Brain microvascular endothelial cell (primary cell): Measurements from ENCODE around the gene PEX5L.

Source experiments
- DNase-seq: peaks from one replicate; pipeline ENCODE4 v3.0.0-alpha.2; 2020
- H3K27ac ChIP-seq: fragments of 250-450 bp; sonication (Bioruptor Pico); 2 replicates; pipeline ENCODE4 v1.5.1; 2020; ENCODE audit warnings: mild to moderate bottlenecking, moderate library complexity
- H3K27me3 ChIP-seq: fragments of 250-450 bp; sonication (Bioruptor Pico); replicated peaks from 2 replicates; pipeline ENCODE4 v1.5.1; 2020; ENCODE audit warnings: mild to moderate bottlenecking
- H3K36me3 ChIP-seq: fragments of 250-450 bp; sonication (Bioruptor Pico); replicated peaks from 2 replicates; pipeline ENCODE4 v1.5.1; 2020; ENCODE audit warnings: mild to moderate bottlenecking
- H3K4me3 ChIP-seq: 2 replicates; pipeline ENCODE4 v1.5.1; 2011; ENCODE audit warnings: low read depth, mild to moderate bottlenecking, control low read depth, low read length, moderate library complexity
- CTCF ChIP-seq: IDR thresholded peaks from 2 replicates; pipeline ENCODE4 v1.5.1; 2011; ENCODE audit warnings: low read depth, mild to moderate bottlenecking, moderate library complexity, low read length, control low read depth, inconsistent platforms; ENCODE audit errors: missing control alignments
- in situ Hi-C: cut with HindIII; loops from 2 replicates; pipeline ENCODE4 v1.10.0; 2017; ENCODE audit warnings: low sequenced_read_pairs, low pct_ligation_motif_present

PEX5L gene

GRCh38 chr3:179927191-179927590 is 109.5 kb downstream of the PEX5L start:
- Histone ChIP-seq H3K36me3 (no peaks in the 10 kb centered on the region), H3K4me3 (no peak overlapping the region), H3K27me3 (no peaks in the 10 kb centered on the region), H3K27ac (no peak overlapping the region)
- in situ Hi-C loops = no loop called here
- no peak for DNase-seq
- TF ChIP-seq CTCF = no peak

- H3K4me3 ChIP-seq = no peak overlapping the region
- TF ChIP-seq CTCF = no peak
- no peaks in the 10 kb centered on the region for H3K36me3 ChIP-seq
- H3K27me3 ChIP-seq = no peaks in the 10 kb centered on the region
- in situ Hi-C loops = no loop called here
- no peak for DNase-seq
- no peak overlapping the region for H3K27ac ChIP-seq
Observed at GRCh38 chr3:179921951-179922350, 114.8 kb downstream of the PEX5L start.

- H3K27ac ChIP-seq = no peak overlapping the region
- no peaks in the 10 kb centered on the region for H3K27me3 ChIP-seq
- H3K36me3 ChIP-seq = no peaks in the 10 kb centered on the region
- in situ Hi-C loops = no loop called here
- DNase-seq = no peak
- TF ChIP-seq CTCF = no peak
- H3K4me3 ChIP-seq = no peak overlapping the region
Observed at GRCh38 chr3:179921500-179921899, 115.2 kb downstream of the PEX5L start.

- in situ Hi-C loops = no loop called here
- no peak overlapping the region for H3K4me3 ChIP-seq
- TF ChIP-seq CTCF = no peak
- DNase-seq = no peak
- H3K27me3 ChIP-seq = no peaks in the 10 kb centered on the region
- no peaks in the 10 kb centered on the region for H3K36me3 ChIP-seq
- H3K27ac ChIP-seq = no peak overlapping the region
Observed at GRCh38 chr3:179907784-179908482, 128.8 kb downstream of the PEX5L start.

- Histone ChIP-seq H3K4me3 (no peak overlapping the region), H3K27ac (no peak overlapping the region), H3K27me3 (no peaks in the 10 kb centered on the region), H3K36me3 (no peaks in the 10 kb centered on the region)
- in situ Hi-C loops = no loop called here
- DNase-seq = no peak
- TF ChIP-seq CTCF = no peak
Observed at GRCh38 chr3:179902061-179902460, 134.7 kb downstream of the PEX5L start.

- H3K4me3 ChIP-seq = no peak overlapping the region
- H3K27ac ChIP-seq = no peak overlapping the region
- no peak for TF ChIP-seq CTCF
- in situ Hi-C loops = no loop called here
- DNase-seq = peak; percentile 73
- H3K27me3 ChIP-seq = no peaks in the 10 kb centered on the region
- H3K36me3 ChIP-seq = no peaks in the 10 kb centered on the region
Observed at GRCh38 chr3:179898024-179898423, 138.7 kb downstream of the PEX5L start.
